HG03066 (cell line): Measurements from ENCODE around the gene SGCG.
"Not testable (repeated sequence)": the region's sequence is repeated elsewhere in the genome, so short reads cannot be mapped to it uniquely, and the experiment has no call there.

Experiments used
- ATAC-seq: cut with Tn5 transposase; IDR thresholded peaks from one replicate; pipeline ENCODE4 v1.9.1; 2021; ENCODE audit warnings: low read depth; ENCODE audit not compliant: unreplicated experiment

SGCG gene

GRCh38 chr13:23205807-23206206 lies 25.0 kb downstream of the SGCG start:
- no peak for ATAC-seq

DNA sequence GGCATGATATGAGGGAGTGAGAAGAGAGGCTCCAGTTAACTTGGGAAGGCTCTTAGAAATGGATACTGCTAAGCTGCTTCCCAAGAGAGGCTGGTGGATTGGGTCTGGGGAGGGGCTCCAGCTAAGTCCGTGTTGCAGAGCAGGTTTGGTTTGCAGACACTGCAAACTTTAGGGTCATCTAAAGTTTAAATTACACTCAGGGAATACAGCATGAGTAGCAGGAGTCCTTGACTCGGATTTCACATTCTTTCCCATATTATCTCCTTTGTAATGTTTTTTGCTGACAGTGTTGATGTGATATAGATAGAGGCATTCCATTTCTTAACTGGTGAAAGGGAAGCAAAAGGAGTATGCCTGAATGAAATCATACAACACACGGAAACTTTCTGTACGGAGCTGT lies 31.9 kb downstream of the SGCG start:
- no peak for ATAC-seq

DNA sequence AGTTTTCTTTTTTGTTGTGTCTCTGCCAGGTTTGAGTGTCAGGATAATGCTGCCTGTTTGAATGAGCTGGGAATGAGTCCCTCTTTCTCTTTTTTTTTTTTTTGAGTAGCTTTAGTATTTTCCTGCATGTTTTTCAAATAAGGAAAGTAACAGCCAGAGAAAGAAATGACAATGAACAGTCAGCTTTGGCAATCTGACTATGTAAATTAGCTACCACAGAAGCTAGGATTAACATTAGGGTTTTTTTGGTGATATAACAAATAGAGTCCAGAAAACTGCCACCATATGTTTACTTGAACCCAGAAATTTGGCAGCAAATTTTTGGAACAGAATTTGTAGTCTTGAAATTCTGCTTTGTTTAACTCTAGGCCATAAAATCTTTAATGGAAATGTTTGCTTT lies 50.5 kb downstream of the SGCG start:
- no peak for ATAC-seq

GRCh38 chr13:23235994-23236393 lies 55.2 kb downstream of the SGCG start:
- ATAC-seq: no peak

GRCh38 chr13:23243066-23243465 lies 62.3 kb downstream of the SGCG start:
- ATAC-seq: no peak

DNA sequence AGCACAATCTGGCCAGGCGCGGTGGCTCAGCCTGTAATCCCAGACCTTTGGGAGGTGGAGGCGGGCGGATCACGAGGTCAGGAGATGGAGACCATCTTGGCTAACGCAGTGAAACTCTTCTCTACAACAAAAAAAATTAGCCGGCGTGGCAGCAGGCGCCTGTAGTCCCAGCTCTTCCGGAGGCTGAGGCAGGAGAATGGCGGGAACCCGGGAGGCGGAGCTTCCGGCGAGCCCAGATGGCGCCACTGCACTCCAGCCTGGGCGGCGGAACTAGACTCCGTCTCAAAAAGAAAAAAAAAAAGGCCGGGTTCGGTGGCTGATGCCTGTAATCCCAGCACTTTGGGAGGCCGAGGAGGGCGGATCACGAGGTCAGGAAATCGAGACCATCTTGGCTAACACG lies 67.6 kb downstream of the SGCG start:
- not testable (repeated sequence) for ATAC-seq

- no peak for ATAC-seq
Measured at GRCh38 chr13:23254506-23254905, 73.7 kb downstream of the SGCG start.

DNA sequence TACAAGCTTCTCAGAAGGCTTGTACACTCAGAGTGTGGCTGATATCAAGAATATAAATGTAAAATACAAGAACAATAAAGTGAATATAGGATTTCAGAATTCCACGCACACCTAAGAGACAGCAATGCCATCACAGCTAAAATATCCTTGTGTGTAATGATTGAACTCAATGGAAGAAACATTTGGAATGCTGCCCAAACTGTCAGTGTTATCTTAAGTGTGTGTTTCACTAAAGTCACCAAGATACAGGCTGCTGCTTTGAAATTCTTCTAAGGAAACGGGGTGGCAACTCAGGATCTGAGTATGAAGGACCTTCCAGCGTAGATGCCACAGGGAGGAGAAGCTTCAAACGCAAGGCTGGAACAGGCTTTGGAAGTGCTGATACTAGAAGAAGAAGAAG lies 86.8 kb downstream of the SGCG start:
- ATAC-seq: no peak

GRCh38 chr13:23268441-23268840 lies 87.7 kb downstream of the SGCG start:
- ATAC-seq: no peak

DNA sequence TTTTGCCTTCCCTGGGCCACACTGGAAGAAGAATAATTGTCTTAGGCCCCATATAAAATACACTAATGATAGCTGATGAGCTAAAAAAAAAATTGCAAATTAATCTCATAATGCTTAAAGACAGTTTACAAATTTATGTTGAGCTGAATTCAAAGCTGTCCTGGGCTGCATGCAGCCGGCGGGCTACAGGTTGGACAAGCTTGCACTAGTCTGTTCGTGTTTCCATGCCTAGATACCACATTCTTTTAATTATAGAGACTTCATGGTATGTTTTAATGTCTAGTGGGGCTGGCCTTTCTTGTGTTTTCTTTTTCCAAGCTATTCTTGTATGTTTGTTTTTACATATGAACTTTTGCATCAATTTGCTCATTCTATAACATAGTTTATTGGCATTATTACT lies 90.6 kb downstream of the SGCG start:
- no peak for ATAC-seq

DNA sequence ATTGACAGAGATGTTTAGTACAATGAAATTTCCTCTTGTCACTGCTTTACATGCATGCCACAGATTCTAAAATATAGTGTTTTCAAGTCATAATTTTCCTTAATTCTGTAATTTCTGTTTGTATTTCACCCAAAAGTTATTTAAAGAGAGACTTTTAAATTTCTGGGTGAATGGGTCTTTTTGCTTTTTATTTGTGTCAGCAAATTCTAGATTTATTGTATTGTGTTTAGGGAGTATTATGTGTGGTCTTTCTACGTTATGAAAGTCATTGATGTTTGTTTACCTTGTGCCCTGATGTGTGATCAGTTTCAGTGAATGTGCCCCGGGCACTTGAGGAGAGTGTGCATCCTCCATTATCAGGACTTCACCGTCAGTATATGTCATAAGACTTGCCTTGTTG lies 92.7 kb downstream of the SGCG start:
- no peak for ATAC-seq

DNA sequence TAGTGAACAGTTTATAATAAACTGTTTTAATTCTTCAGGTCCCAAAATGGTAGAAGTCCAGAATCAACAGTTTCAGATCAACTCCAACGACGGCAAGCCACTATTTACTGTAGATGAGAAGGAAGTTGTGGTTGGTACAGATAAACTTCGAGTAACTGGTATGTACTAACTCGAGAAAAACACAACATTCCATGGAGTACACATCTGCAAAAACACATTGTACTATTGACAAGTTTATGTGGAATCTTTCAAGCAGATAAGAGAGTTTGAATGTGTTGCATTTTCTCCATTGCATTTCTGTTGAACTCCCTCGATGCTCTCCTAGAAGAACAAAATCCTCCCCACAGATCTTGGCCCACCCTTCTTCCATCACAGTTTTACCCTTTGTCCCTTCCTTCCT lies 98.5 kb downstream of the SGCG start:
- no peak for ATAC-seq

DNA sequence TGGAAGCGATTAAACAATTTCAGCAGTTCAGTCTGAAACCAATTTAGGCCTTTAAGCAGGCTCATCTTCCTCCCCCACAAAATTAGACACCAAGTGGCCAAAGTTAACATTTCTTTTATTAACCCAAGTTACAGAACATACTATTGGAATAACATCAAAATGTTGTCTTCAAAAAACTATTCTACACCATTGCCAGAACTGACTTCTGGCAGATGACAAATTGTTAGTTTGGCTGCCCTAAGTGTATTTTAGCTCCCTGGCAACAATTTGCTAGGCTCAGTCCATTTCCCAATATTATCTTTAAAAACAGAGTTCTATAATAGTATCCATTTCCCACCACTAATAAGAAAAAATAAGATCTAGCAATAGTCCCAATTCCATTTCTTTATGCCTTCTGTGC lies 107.8 kb downstream of the SGCG start:
- ATAC-seq: no peak

- no peak for ATAC-seq
Measured at GRCh38 chr13:23288995-23289394, 108.2 kb downstream of the SGCG start.

DNA sequence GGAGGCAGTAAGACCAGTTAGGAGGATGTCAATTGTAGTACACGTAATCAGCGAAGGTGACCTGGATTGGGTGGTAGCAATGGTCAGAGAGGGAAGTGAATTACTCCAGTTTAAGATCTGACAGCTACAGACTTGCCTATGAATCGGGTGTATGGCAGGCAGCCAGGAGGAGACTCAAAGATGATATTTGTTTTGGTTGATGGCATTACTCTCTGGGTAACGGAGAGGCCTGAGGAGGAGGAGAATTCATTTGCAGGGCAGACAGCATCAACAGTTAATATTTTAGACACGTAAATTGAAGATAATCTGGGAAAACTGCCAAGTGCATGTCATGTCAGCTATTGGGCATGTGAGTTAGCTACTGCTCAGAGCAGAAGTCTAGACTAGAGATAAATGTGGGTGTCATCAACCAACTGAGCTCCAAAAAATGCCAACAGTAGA lies 109.2 kb downstream of the SGCG start:
- no peak for ATAC-seq

GRCh38 chr13:23292586-23292985 lies 111.8 kb downstream of the SGCG start:
- no peak for ATAC-seq

DNA sequence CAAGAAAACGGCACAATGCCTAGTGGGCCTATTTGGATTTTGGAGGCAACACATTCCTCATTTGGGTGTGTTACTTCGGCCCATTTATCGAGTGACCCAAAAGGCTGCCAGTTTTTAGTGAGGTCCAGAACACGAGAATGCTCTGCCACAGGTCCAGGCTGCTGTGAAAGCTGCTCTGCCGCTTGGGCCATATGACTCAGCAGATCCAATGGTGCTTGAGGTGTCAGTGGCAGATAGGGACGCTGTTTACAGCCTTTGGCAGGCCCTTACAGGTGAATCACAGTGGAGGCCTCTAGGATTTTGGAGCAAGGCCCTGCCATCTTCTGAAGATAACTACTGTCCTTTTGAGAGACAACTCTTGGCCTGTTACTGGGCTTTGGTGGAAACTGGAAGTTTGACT lies 134.1 kb downstream of the SGCG start:
- ATAC-seq: not testable (repeated sequence)

- ATAC-seq: no peak
Measured at GRCh38 chr13:23319883-23320224, 139.1 kb downstream of the SGCG start.

GRCh38 chr13:23320926-23321534 lies 140.3 kb downstream of the SGCG start:
- ATAC-seq: no peak

GRCh38 chr13:23321535-23322241 lies 140.9 kb downstream of the SGCG start:
- peak; percentile 80 for ATAC-seq

DNA sequence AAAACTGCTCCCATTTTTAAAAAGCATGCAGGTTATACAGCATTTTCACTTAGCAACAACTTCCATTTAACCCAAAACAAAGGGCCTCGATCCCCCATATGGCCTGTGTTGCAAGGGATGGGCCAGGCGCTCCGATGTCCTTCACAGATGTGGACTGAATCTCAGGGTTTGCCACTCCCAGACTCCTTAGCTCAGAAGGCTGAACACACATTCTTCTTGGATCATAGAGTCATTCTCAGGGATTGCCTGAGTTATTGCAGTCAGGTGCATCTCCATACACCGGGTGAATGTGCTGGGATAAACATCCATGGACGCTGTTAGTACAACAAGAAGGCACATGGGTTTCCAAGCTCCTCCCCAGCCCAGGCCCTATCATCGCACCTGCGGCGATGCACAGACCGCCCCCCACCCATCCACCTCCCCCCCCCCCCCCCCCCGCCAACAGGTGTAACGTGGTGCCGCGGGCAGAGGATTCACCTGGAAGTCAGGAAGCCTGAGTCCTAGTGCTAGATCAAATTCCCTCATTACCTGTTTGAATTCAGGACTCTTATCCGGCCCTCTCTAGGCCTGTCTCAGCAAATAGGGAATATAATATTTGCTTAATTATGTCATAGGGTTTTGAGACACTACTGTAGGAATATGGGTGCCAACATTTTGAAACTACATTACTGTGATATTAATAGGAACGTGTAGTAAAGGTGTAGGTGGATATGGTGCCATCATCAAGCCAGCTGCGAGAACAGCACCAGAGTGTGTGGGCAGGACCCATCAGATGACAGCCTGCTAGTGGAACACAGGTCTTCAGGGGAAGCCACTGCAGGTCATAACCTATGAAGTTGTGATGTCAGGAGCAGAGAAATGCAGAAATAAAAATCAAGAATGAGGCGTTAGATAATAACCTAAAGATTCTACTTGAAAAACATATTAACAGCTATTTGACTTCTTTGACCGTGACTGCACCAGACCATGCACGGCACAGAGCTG lies 141.9 kb downstream of the SGCG start:
- no peak for ATAC-seq
